NCI-H2227 treated with DMSO at 0.1 percent for 48 hours (cell line): ENCODE data around the gene XXYLT1.

Source experiments
- DNase-seq: peaks from one replicate; lab custom pipeline; 2025; lab: John Stamatoyannopoulos, UW

XXYLT1 gene

GRCh38 chr3:195267096-195267495, 3.9 kb downstream of the XXYLT1 start:
- DNase-seq = no peak

- DNase-seq = no peak
Measured at GRCh38 chr3:195266428-195266827, 4.5 kb downstream of the XXYLT1 start.

GRCh38 chr3:195265363-195265976, 5.5 kb downstream of the XXYLT1 start:
- no peak for DNase-seq

GRCh38 chr3:195263925-195264600, 6.9 kb downstream of the XXYLT1 start:
- no peak for DNase-seq

GRCh38 chr3:195263193-195263924, 7.6 kb downstream of the XXYLT1 start:
- no peak for DNase-seq

- DNase-seq = no peak
Measured at GRCh38 chr3:195261925-195262324, 9.0 kb downstream of the XXYLT1 start.

GRCh38 chr3:195260280-195260905, 10.6 kb downstream of the XXYLT1 start:
- peak; percentile 26 for DNase-seq

GRCh38 chr3:195259475-195260279, 11.3 kb downstream of the XXYLT1 start:
- DNase-seq = peak; percentile 85

- DNase-seq = no peak
Measured at GRCh38 chr3:195259154-195259474, 11.8 kb downstream of the XXYLT1 start.

GRCh38 chr3:195258449-195259153, 12.4 kb downstream of the XXYLT1 start:
- no peak for DNase-seq

- no peak for DNase-seq
Measured at GRCh38 chr3:195257454-195258448, 13.2 kb downstream of the XXYLT1 start.

GRCh38 chr3:195256639-195257453, 14.1 kb downstream of the XXYLT1 start:
- DNase-seq = no peak

- DNase-seq = no peak
Measured at GRCh38 chr3:195255571-195256501, 15.1 kb downstream of the XXYLT1 start.

- DNase-seq = no peak
Measured at GRCh38 chr3:195255176-195255500, 15.8 kb downstream of the XXYLT1 start.

- no peak for DNase-seq
Measured at GRCh38 chr3:195254454-195255175, 16.3 kb downstream of the XXYLT1 start.

- no peak for DNase-seq
Measured at GRCh38 chr3:195253923-195254432, 17.0 kb downstream of the XXYLT1 start.

GRCh38 chr3:195251336-195252065, 19.5 kb downstream of the XXYLT1 start:
- no peak for DNase-seq
